Right lung (tissue), 5 donors: ENCODE measurements around the gene NOTCH3. TPM values are rescaled to one million over a fixed set of nuclear protein-coding genes. Genes with fewer than 3 reads are reported as not detected.

Source experiments
- DNase-seq, 2 donors: peaks; one replicate each; pipeline ENCODE4 v3.0.0-alpha.2; 2013
- polyA plus RNA-seq, 5 donors: library from polyadenylated mRNA; unstranded; fragments of 120-200 nt; gene quantifications; one replicate each; pipeline versions ENCODE4 v1.2.1 to v1.2.3, GENCODE V29; 2013; ENCODE audit warnings: inconsistent platforms in 1 of 5, low replicate concordance in 1 of 5; ENCODE audit not compliant: insufficient read length in 5 of 5, insufficient read depth in 1 of 5

The NOTCH3 gene
- polyA plus RNA-seq, 5 donors: 70.8 to 127 (median 92.1) TPM

- no peak for DNase-seq
Measured at GRCh38 chr19:15237759-15238638, 37.2 kb upstream of the NOTCH3 start.

GRCh38 chr19:15236886-15237285, 36.1 kb upstream of the NOTCH3 start:
- DNase-seq: no peak

GRCh38 chr19:15235781-15236180, 35.0 kb upstream of the NOTCH3 start:
- DNase-seq: no peak

GRCh38 chr19:15234431-15235130, 33.8 kb upstream of the NOTCH3 start:
- no peak for DNase-seq

- DNase-seq: no peak
Measured at GRCh38 chr19:15231271-15231670, 30.5 kb upstream of the NOTCH3 start.

GRCh38 chr19:15227261-15227660, 26.5 kb upstream of the NOTCH3 start:
- DNase-seq: no peak

GRCh38 chr19:15225760-15226159, 25.0 kb upstream of the NOTCH3 start:
- DNase-seq: no peak

- DNase-seq: no peak
Measured at GRCh38 chr19:15223649-15224361, 23.0 kb upstream of the NOTCH3 start.

- peak; percentile 97 for DNase-seq
Measured at GRCh38 chr19:15222738-15223648, 22.2 kb upstream of the NOTCH3 start.

GRCh38 chr19:15220833-15221232, 20.0 kb upstream of the NOTCH3 start:
- no peak for DNase-seq

- no peak for DNase-seq
Measured at GRCh38 chr19:15218501-15218900, 17.7 kb upstream of the NOTCH3 start.

GRCh38 chr19:15216363-15216762, 15.6 kb upstream of the NOTCH3 start:
- no peak for DNase-seq

- peak in 1 of 2 donors; percentile 31 for DNase-seq
Measured at GRCh38 chr19:15213715-15214381, 13.1 kb upstream of the NOTCH3 start.

GRCh38 chr19:15212711-15213110, 11.9 kb upstream of the NOTCH3 start:
- DNase-seq: no peak

- DNase-seq: no peak
Measured at GRCh38 chr19:15210323-15210781, 9.6 kb upstream of the NOTCH3 start.

- DNase-seq: no peak
Measured at GRCh38 chr19:15201374-15202023, 704 bp upstream of the NOTCH3 start.

- DNase-seq: peak; percentile 62 to 70
Measured at GRCh38 chr19:15199661-15200552, 888 bp downstream of the NOTCH3 start.

GRCh38 chr19:15198951-15199660, 1.7 kb downstream of the NOTCH3 start:
- no peak for DNase-seq
